OCI-LY3 (cell line): ENCODE data around the gene HBG1.

ENCODE experiments used
- EZH2phosphoT487 ChIP-seq: fragments of 200-600 bp; shearing (Covaris generic); IDR thresholded peaks from 2 replicates; pipeline ENCODE4 v1.6.1; 2018; ENCODE audit warnings: antibody characterized with exemption, mixed run types, low read depth
- TF ChIP-seq, protein P1 (sequence below): fragments of 200-600, 300-600 bp; sonication (generic); IDR thresholded peaks from 2 replicates; pipeline ENCODE4 v1.5.1; 2014; ENCODE audit warnings: antibody characterized with exemption, low read length, low read depth

DNA sequence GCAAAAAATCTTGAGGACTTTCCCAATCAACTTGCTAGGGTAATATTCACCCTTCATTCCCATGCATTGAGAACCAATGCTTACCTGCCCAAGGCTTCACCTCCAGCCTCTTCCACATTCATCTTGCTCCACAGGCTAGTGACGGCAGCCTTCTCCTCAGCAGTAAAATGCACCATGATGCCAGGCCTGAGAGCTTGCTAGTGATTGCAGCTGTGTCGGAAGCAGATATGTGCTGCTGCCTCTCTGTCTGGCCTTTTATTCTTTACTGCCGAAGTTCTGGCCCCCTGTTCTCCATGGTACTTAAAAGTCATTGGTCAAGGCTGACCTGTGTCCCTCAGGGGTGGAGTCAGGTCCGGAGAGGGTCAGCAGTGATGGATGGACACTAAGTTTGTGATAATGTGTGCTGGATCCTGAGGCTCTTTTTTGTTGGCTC is 20.1 kb upstream of the HBG1 start, which contains the start of gene HBE1:
- TF ChIP-seq, protein P1, sequence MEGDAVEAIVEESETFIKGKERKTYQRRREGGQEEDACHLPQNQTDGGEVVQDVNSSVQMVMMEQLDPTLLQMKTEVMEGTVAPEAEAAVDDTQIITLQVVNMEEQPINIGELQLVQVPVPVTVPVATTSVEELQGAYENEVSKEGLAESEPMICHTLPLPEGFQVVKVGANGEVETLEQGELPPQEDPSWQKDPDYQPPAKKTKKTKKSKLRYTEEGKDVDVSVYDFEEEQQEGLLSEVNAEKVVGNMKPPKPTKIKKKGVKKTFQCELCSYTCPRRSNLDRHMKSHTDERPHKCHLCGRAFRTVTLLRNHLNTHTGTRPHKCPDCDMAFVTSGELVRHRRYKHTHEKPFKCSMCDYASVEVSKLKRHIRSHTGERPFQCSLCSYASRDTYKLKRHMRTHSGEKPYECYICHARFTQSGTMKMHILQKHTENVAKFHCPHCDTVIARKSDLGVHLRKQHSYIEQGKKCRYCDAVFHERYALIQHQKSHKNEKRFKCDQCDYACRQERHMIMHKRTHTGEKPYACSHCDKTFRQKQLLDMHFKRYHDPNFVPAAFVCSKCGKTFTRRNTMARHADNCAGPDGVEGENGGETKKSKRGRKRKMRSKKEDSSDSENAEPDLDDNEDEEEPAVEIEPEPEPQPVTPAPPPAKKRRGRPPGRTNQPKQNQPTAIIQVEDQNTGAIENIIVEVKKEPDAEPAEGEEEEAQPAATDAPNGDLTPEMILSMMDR = no peak
- TF ChIP-seq EZH2phosphoT487 = no peak
